Neuronal stem cell (in vitro differentiated cells): ENCODE measurements around the gene TRMU.
A peak's percentile ranks its signal among the peaks of the same experiment; 100 is the strongest.

ENCODE experiments used
- DNase-seq: peaks from one replicate; pipeline ENCODE4 v3.0.0-alpha.2; 2013; ENCODE audit warnings: low spot score
- H2AFZ ChIP-seq: one replicate; pipeline ENCODE4 v1.6.1; 2013; ENCODE audit warnings: mild to moderate bottlenecking, low read length, inconsistent platforms
- H2AK5ac ChIP-seq: 2 replicates; pipeline ENCODE4 v1.6.1; 2013; ENCODE audit warnings: low read depth, mild to moderate bottlenecking, inconsistent platforms, low read length, moderate library complexity, mixed read lengths
- H2BK120ac ChIP-seq: 2 replicates; pipeline ENCODE4 v1.6.1; 2013; ENCODE audit warnings: low read depth, mild to moderate bottlenecking, inconsistent platforms, low read length, moderate library complexity, mixed read lengths
- H2BK12ac ChIP-seq: one replicate; pipeline ENCODE4 v1.6.1; 2013; ENCODE audit warnings: low read length, inconsistent platforms
- H2BK15ac ChIP-seq: 2 replicates; pipeline ENCODE4 v1.6.1; 2013; ENCODE audit warnings: mild to moderate bottlenecking, low read length, inconsistent platforms, mixed read lengths
- H2BK5ac ChIP-seq: one replicate; pipeline ENCODE4 v1.6.1; 2013; ENCODE audit warnings: inconsistent platforms, mild to moderate bottlenecking, low read length, moderate library complexity
- H3K14ac ChIP-seq: one replicate; pipeline ENCODE4 v1.6.1; 2013; ENCODE audit warnings: low read length, inconsistent platforms
- H3K18ac ChIP-seq: 2 replicates; pipeline ENCODE4 v1.6.1; 2013; ENCODE audit warnings: low read length, inconsistent platforms
- H3K23ac ChIP-seq: 2 replicates; pipeline ENCODE4 v1.6.1; 2013; ENCODE audit warnings: low read depth, mild to moderate bottlenecking, mixed read lengths, low read length, inconsistent platforms; ENCODE audit not compliant: poor library complexity
- H3K27ac ChIP-seq: replicated peaks from 3 replicates; pipeline ENCODE4 v1.5.1; 2013; ENCODE audit warnings: low read length, inconsistent platforms
- H3K27me3 ChIP-seq, 3 experiments: 2 replicates each; pipeline ENCODE4 v1.6.1; 2013; ENCODE audit warnings: low read length in 3 of 3, mild to moderate bottlenecking in 2 of 3, inconsistent platforms in 1 of 3, low read depth in 1 of 3, mixed read lengths in 1 of 3, moderate library complexity in 1 of 3; ENCODE audit not compliant: control insufficient read depth in 3 of 3, insufficient read depth in 3 of 3
- H3K36me3 ChIP-seq, 2 donors: replicated peaks in 1 of 2; 2 replicates each; pipeline ENCODE4 v1.6.1; 2013; ENCODE audit warnings: low read length in 2 of 2; ENCODE audit not compliant: control insufficient read depth in 2 of 2, insufficient read depth in 2 of 2
- H3K4ac ChIP-seq: 2 replicates; pipeline ENCODE4 v1.6.1; 2013; ENCODE audit warnings: inconsistent platforms, mild to moderate bottlenecking, low read length, moderate library complexity
- H3K4me1 ChIP-seq, 2 donors: 1 replicate in 1 of 2; 2 replicates in 1 of 2; pipeline ENCODE4 v1.6.1; 2013; ENCODE audit warnings: low read length in 2 of 2, low read depth in 1 of 2; ENCODE audit not compliant: control insufficient read depth in 2 of 2, insufficient read depth in 1 of 2
- H3K4me2 ChIP-seq: one replicate; pipeline ENCODE4 v1.6.1; 2013; ENCODE audit warnings: mild to moderate bottlenecking, low read length, inconsistent platforms; ENCODE audit not compliant: insufficient read depth, poor library complexity, severe bottlenecking
- H3K4me3 ChIP-seq, 2 donors: 2 replicates each; pipeline ENCODE4 v1.5.1; 2013; ENCODE audit warnings: low read length in 2 of 2, mild to moderate bottlenecking in 2 of 2, inconsistent platforms in 1 of 2, moderate library complexity in 1 of 2
- H3K79me1 ChIP-seq: one replicate; pipeline ENCODE4 v1.6.1; 2013; ENCODE audit warnings: low read depth, mild to moderate bottlenecking, inconsistent platforms, low read length, moderate library complexity
- H3K9ac ChIP-seq: one replicate; pipeline ENCODE4 v1.6.1; 2013; ENCODE audit warnings: mild to moderate bottlenecking, low read depth, low read length, inconsistent platforms; ENCODE audit not compliant: poor library complexity
- H3K9me3 ChIP-seq, 2 donors: replicated peaks in 1 of 2; 2 replicates each; pipeline versions ENCODE3 to v1.6.1; 2013; ENCODE audit warnings: low read length in 2 of 2, mild to moderate bottlenecking in 2 of 2, inconsistent platforms in 1 of 2, low read depth in 1 of 2, mixed read lengths in 1 of 2, moderate library complexity in 1 of 2; ENCODE audit not compliant: control insufficient read depth in 2 of 2, insufficient read depth in 1 of 2
- H4K8ac ChIP-seq: one replicate; pipeline ENCODE4 v1.6.1; 2013; ENCODE audit warnings: low read depth, mild to moderate bottlenecking, inconsistent platforms, low read length, moderate library complexity
- H4K91ac ChIP-seq: one replicate; pipeline ENCODE4 v1.6.1; 2013; ENCODE audit warnings: low read length, low read depth, mild to moderate bottlenecking, inconsistent platforms; ENCODE audit not compliant: poor library complexity
- WGBS, 2 donors: extraction: QIAGEN DNeasy Blood & Tissue Kit; methylation state at CpG; one replicate each; pipeline ENCODE4 v1.1.7; 2013; ENCODE audit warnings: missing lambda C conversion rate in 2 of 2, mixed read lengths in 1 of 2; ENCODE audit not compliant: insufficient read length in 2 of 2, insufficient replicate concordance in 1 of 2; ENCODE audit errors: extremely low coverage in 2 of 2; 5-methylcytosine and 5-hydroxymethylcytosine counted together

Gene TRMU

DNA sequence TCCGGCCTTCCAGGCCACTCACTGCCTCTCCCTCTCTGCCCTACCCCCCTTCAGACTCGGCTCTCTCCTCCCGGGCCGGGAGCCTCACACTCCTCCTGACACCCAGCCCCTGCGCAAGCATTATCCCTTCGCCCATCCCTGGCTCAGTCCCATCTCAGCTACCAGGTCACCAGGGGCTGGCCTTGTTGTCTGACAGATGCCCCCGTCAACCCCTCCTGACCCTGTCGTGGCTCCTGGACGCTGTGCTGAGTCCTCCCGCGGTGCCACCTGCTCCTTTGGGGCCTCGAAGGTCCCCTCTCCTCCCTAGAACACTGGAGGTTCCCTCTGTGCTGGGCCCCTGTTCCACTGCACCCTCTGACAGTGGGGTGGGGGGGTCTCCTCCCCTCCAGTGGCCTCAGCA is 32.9 kb downstream of the TRMU start:
- no peaks in the 10 kb centered on the region for H3K9me3 ChIP-seq
- H2AK5ac ChIP-seq, result peak overlapping the region; percentile 96
- H2AFZ ChIP-seq, result no peak overlapping the region
- no peak for DNase-seq
- H4K91ac ChIP-seq, result no peak overlapping the region
- H2BK12ac ChIP-seq, result peak overlapping the region; percentile 63
- H3K14ac ChIP-seq, result no peak overlapping the region
- peaks cover 0 to 2% (median 0%) of the 10 kb centered on the region in 3 experiments for H3K27me3 ChIP-seq
- no CpG with 5 or more reads among the region's 12 CpGs for WGBS, 2 donors
- H3K4me3 ChIP-seq, result no peak overlapping the region
- no peak overlapping the region for H3K4me2 ChIP-seq
- peaks cover 2 to 25% of the 10 kb centered on the region in 2 donors for H3K36me3 ChIP-seq
- peaks cover 0 to 6% of the 10 kb centered on the region in 2 donors for H3K4me1 ChIP-seq
- no peak overlapping the region for H3K4ac ChIP-seq
- peaks cover 2% of the 10 kb centered on the region for H3K79me1 ChIP-seq
- peak overlapping the region; percentile 76 for H3K18ac ChIP-seq
- H4K8ac ChIP-seq, result no peak overlapping the region
- H3K27ac ChIP-seq, result no peak overlapping the region
- no peak overlapping the region for H2BK5ac ChIP-seq
- peak overlapping the region; percentile 44 for H3K9ac ChIP-seq
- H2BK15ac ChIP-seq, result peak overlapping the region; percentile 94
- no peak overlapping the region for H2BK120ac ChIP-seq
- H3K23ac ChIP-seq, result peak overlapping the region; percentile 31

- no peak overlapping the region for H2AFZ ChIP-seq
- H3K4me1 ChIP-seq, result peaks cover 0 to 6% of the 10 kb centered on the region in 2 donors
- H3K23ac ChIP-seq, result peak overlapping the region; percentile 65
- peak overlapping the region; percentile 96 for H2AK5ac ChIP-seq
- peaks cover 2% of the 10 kb centered on the region for H3K79me1 ChIP-seq
- H3K4ac ChIP-seq, result no peak overlapping the region
- WGBS, 2 donors, result no CpG with 5 or more reads among the region's 31 CpGs
- H3K36me3 ChIP-seq, result peaks cover 2 to 21% of the 10 kb centered on the region in 2 donors
- H3K4me2 ChIP-seq, result no peak overlapping the region
- no peak for DNase-seq
- H2BK15ac ChIP-seq, result peak overlapping the region; percentile 67
- no peak overlapping the region for H2BK120ac ChIP-seq
- H3K14ac ChIP-seq, result peak overlapping the region; percentile 56
- peak overlapping the region; percentile 90 for H3K18ac ChIP-seq
- peak overlapping the region; percentile 53 for H4K91ac ChIP-seq
- H3K27ac ChIP-seq, result no peak overlapping the region
- no peak overlapping the region for H3K4me3 ChIP-seq
- H2BK12ac ChIP-seq, result peak overlapping the region; percentile 58
- peaks cover 0 to 2% (median 0%) of the 10 kb centered on the region in 3 experiments for H3K27me3 ChIP-seq
- H3K9ac ChIP-seq, result peak overlapping the region; percentile 44
- H2BK5ac ChIP-seq, result no peak overlapping the region
- no peaks in the 10 kb centered on the region for H3K9me3 ChIP-seq
- peak overlapping the region; percentile 65 for H4K8ac ChIP-seq
These were observed 33.6 kb downstream of the TRMU start for GRCh38 chr22:46368871-46369715.

DNA sequence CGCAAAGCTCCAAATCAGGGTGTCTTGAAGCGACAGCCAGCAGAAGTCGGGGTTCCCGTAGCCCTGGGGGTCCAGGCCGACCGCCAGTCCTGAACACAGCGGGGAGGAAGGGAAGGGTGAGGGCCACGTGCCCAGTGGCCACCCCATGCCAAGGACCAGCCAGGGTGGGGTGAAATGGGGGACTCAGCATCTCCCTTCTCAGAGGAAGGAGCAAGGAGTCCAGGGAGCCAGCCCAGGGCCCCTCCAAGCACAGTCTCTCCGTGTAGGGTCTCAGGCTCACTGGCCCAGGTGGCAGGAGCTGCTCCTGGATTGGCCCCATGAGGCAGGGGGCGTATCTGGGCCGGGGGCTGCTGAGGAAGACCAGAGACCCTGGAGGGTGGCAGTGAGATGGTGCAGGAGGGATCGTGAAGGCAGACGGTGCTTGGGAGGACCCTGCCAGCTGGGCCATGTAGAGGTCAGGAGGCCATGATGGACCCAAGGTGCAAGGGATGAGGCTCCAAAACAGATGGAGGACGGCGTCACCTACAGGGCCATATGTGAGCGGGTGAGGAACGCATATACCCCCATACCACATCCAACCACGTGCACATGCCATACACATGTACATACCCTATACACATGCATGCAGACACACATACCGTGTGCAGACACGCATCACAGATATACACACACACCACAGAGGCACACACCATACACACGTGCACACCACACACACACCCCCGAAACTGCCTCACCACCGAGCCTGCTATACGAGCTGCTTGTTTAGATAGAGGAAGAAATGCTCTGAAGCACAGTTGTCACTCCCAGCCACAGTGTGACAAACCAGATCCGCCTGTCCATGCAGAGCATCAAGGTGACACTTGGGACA is 34.4 kb downstream of the TRMU start:
- no peak overlapping the region for H3K18ac ChIP-seq
- H3K27me3 ChIP-seq, result peaks cover 0 to 2% (median 0%) of the 10 kb centered on the region in 3 experiments
- no peak for DNase-seq
- H4K91ac ChIP-seq, result peak overlapping the region; percentile 53
- WGBS, 2 donors, result no CpG with 5 or more reads among the region's 25 CpGs
- peak overlapping the region; percentile 78 for H2AK5ac ChIP-seq
- H2BK12ac ChIP-seq, result no peak overlapping the region
- peak overlapping the region; percentile 71 for H3K14ac ChIP-seq
- no peak overlapping the region for H3K27ac ChIP-seq
- H3K79me1 ChIP-seq, result peaks cover 2% of the 10 kb centered on the region
- H3K9me3 ChIP-seq, result peaks cover 0 to 2% of the 10 kb centered on the region in 2 donors
- no peak overlapping the region for H2BK120ac ChIP-seq
- peak overlapping the region; percentile 47 for H3K9ac ChIP-seq
- H2BK5ac ChIP-seq, result no peak overlapping the region
- peak overlapping the region; percentile 8 for H3K23ac ChIP-seq
- H4K8ac ChIP-seq, result no peak overlapping the region
- no peak overlapping the region for H3K4me2 ChIP-seq
- H2AFZ ChIP-seq, result no peak overlapping the region
- H3K4me3 ChIP-seq, result peak overlapping the region in 1 of 2 donors; percentile 4
- H3K4ac ChIP-seq, result no peak overlapping the region
- peaks cover 2 to 22% of the 10 kb centered on the region in 2 donors for H3K36me3 ChIP-seq
- peak overlapping the region; percentile 67 for H2BK15ac ChIP-seq
- H3K4me1 ChIP-seq, result peaks cover 0 to 6% of the 10 kb centered on the region in 2 donors
